ENCODE results near the gene SHROOM3. TPM values are rescaled to one million over a fixed set of nuclear protein-coding genes. Genes with fewer than 3 reads are reported as not detected.

SHROOM3 gene
- total and polyA plus RNA-seq, 8 donors = 6.1 to 212 (median 77.6) TPM

DNA sequence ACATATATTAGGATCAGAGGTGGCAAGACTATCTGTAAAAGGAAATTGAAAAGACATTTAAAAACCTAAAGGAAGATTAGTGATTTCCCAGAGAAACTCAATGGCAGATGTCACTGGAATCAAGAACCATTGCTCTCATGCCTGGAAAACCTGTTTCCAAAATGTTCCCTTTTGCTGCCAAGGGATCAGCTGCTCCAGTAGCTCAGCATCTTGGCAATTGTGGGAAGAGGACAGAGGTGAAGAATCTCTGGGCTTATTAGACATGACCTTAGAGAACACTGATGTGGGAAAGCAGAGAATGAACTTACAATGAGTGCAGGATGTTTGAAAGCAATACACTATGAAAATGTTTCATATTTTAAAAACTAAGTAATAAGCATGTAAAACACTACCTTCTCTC is 98.3 kb downstream of the SHROOM3 start:
- Histone ChIP-seq H3K36me3 (no peaks in the 10 kb centered on the region), H3K27ac (no peak overlapping the region), H3K27me3 (no peaks in the 10 kb centered on the region), H3K9me3 (no peaks in the 10 kb centered on the region), H3K4me1 (no peaks in the 10 kb centered on the region), H3K4me3 (no peak overlapping the region)
- no peak for DNase-seq
- intact Hi-C loops (cut with DNase I; ENCODE audit: low total_unique reads) = no loop called here
- no peak for TF ChIP-seq EP300 (IDR thresholded peaks at IDR 0.05)
- TF ChIP-seq, protein P1, sequence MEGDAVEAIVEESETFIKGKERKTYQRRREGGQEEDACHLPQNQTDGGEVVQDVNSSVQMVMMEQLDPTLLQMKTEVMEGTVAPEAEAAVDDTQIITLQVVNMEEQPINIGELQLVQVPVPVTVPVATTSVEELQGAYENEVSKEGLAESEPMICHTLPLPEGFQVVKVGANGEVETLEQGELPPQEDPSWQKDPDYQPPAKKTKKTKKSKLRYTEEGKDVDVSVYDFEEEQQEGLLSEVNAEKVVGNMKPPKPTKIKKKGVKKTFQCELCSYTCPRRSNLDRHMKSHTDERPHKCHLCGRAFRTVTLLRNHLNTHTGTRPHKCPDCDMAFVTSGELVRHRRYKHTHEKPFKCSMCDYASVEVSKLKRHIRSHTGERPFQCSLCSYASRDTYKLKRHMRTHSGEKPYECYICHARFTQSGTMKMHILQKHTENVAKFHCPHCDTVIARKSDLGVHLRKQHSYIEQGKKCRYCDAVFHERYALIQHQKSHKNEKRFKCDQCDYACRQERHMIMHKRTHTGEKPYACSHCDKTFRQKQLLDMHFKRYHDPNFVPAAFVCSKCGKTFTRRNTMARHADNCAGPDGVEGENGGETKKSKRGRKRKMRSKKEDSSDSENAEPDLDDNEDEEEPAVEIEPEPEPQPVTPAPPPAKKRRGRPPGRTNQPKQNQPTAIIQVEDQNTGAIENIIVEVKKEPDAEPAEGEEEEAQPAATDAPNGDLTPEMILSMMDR (IDR thresholded peaks at IDR 0.05) = no peak
- no peak for TF ChIP-seq POLR2AphosphoS5 (IDR thresholded peaks at IDR 0.05)
- TF ChIP-seq POLR2A (IDR thresholded peaks at IDR 0.05) = no peak

DNA sequence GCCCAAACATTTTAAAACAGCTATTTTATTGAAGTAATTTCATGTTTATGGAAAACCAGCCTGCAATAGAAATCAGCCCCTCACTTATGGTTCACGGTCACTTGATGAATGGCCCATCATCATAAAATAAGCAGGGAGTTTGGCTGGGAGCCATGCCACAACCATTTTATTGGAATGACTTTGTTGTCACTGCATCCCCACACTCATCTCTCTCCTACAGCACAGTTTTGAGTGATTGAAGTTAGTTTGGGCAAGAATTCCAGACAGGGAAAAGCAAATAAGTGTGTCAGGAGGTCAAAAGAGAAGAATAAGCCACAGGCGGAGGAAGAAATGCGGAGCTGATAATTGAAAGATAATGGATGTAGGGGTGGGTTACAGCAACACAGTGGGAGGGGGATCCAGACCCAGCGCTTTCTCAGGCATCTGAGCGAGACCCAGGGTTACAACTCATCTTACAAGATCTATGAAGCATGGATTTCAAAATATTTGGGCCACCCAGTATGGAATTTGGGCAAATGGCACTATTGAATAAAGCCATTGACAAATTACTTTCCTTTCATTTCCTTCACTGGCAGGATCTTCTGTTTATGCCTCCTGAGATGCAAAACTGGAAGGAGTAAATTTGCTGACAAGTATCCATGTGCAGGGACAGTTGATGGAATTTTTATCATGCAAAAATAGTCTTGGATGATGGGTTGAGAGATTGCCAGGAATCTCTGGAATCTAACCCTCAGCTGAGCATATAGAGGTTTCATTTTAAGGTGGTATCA is 100.8 kb downstream of the SHROOM3 start:
- H3K4me1 ChIP-seq = no peaks in the 10 kb centered on the region
- no peaks in the 10 kb centered on the region for H3K9me3 ChIP-seq
- intact Hi-C loops (cut with DNase I; ENCODE audit: low total_unique reads) = no loop called here
- no peaks in the 10 kb centered on the region for H3K36me3 ChIP-seq
- no peak overlapping the region for H3K27ac ChIP-seq
- DNase-seq = no peak
- no peaks in the 10 kb centered on the region for H3K27me3 ChIP-seq
- TF ChIP-seq POLR2A (IDR thresholded peaks at IDR 0.05) = no peak
- TF ChIP-seq, protein P1 (IDR thresholded peaks at IDR 0.05) = no peak
- TF ChIP-seq EP300 (IDR thresholded peaks at IDR 0.05) = no peak
- no peak for TF ChIP-seq POLR2AphosphoS5 (IDR thresholded peaks at IDR 0.05)
- WGBS, 5 donors = 75 to 88% (median 78%) methylated on average over 5 of the region's 5 CpGs
- no peak overlapping the region for H3K4me3 ChIP-seq

DNA sequence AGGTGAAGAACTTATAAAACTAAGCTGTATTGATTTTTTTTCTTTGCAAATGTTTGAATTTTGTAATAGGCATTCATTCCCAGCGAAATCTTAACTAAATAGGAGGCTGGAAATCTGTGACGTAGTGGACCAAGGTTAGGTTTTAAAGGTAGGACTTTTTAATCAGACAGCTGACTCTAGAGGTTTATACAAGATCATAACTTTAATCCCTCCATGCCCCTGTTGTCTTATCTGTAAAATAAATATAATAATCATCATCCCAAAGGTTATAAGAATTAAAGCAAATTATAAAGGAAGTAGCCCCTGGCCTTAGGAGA is 101.3 kb downstream of the SHROOM3 start:
- Histone ChIP-seq H3K4me1 (no peaks in the 10 kb centered on the region), H3K36me3 (no peaks in the 10 kb centered on the region), H3K9me3 (no peaks in the 10 kb centered on the region), H3K27me3 (no peaks in the 10 kb centered on the region), H3K4me3 (no peak overlapping the region), H3K27ac (no peak overlapping the region)
- WGBS, 5 donors = 50 to 71% (median 61%) methylated on average over 2 of the region's 2 CpGs
- intact Hi-C loops (cut with DNase I; ENCODE audit: low total_unique reads) = no loop called here
- DNase-seq = no peak
- TF ChIP-seq EP300 (IDR thresholded peaks at IDR 0.05) (no peak), POLR2A (IDR thresholded peaks at IDR 0.05) (no peak), POLR2AphosphoS5 (IDR thresholded peaks at IDR 0.05) (no peak)
- TF ChIP-seq, protein P1 (IDR thresholded peaks at IDR 0.05) = no peak

DNA sequence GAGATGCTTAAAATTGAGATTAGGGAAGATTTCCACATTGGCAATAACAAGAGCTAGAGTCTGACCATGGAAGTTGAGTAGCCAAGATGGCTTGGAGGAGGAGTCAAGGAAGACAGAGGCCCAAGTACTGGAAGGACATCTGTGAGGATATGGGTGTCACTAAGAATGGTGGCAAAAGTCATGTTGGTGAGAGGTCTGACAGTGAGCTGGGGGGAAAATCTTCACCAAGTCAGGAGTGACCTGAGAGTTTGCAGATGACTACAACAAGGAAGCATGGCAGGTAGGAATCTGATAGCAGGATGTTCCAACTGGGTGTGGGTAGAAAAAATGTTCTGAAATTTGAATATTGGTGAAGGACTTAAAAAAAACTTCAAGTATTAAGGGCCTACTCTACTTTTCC is 103.3 kb downstream of the SHROOM3 start:
- intact Hi-C loops (cut with DNase I; ENCODE audit: low total_unique reads) = no loop called here
- no peaks in the 10 kb centered on the region for H3K27me3 ChIP-seq
- no peak overlapping the region for H3K27ac ChIP-seq
- H3K4me3 ChIP-seq = no peak overlapping the region
- H3K36me3 ChIP-seq = no peaks in the 10 kb centered on the region
- TF ChIP-seq POLR2A (IDR thresholded peaks at IDR 0.05) = no peak
- TF ChIP-seq, protein P1 (IDR thresholded peaks at IDR 0.05) = no peak
- no peak for DNase-seq
- H3K4me1 ChIP-seq = no peaks in the 10 kb centered on the region
- H3K9me3 ChIP-seq = no peaks in the 10 kb centered on the region

All from stomach (tissue), 9 donors.